ENCODE results near the gene SZT2.

Gene SZT2

DNA sequence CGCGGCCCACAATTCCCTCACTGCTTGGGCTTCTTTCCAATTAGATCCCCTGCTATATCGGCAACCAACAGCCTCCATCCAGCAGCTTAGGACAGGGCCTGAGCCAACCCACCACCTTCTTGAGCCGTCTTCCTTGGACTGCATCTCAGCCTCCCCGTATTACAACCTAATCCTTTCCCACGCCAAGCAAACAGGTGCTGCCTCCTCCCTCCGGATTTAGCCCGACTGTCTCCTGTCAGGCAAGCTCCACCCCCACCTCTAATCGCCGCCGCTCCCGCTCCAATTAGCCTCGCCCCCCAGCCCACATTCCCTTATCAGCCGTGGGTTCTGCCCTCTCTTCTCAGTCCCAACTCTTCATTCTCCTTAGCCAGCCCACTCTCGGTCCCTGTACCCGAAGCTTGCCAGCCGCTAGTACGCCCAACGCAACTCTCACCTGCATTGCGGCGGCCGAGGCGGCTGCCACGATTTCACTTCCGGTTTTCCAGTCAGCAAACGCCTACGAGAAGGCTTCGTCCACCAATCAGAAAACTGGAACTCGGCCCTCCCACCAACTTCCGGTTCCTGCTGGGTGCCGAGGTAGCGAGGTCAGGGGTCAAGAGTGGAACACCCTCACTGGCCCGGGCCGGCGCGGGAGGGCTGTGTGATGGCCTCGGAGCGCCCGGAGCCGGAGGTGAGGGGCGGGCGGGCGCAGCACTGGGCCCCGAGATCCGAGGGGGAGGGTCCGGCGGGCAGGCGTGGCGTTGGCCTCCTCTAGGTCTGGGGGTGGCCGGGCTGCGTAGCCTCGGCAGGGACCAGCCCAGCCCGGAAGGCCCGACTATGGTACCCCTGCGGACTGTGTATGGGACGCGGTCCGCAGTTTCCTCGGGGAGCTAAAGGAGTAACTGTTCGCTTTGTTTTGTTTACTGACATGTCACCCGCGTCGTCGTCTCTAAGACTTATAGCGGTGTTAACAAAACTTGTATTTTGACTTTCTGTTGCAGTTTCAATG is at the start of gene SZT2, which contains the start of gene MED8:
TSS of gene SZT2 (plus strand) at position 574 of the 988 bp plus-strand sequence. CDS start at position 644, 70 bp downstream.
TSS of gene MED8 (minus strand) at position 475 of the 988 bp plus-strand sequence. CDS start at position 439, 36 bp downstream.
- peak; percentile 94 for DNase-seq

DNA sequence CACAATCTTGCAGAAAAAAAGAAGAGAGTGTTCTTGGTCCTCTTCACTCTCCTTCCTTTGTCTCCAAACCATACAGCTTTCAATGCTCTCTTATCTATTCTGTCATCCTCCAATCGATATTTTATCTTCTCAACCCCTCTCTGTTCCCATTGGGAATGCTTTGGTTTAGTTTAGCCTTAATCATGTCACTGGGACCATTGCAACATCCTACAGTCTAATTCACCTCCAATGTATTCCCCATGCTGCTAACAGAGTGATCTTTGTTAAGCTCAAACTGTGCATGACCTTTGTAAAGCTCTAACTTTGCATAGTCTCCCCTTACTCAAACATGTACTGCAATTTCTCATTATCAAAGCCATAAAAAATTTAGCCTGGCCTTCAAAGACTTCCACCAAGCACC is 49.1 kb upstream of the SZT2 start:
- no peak for DNase-seq

- no peak for DNase-seq
Measured at GRCh38 chr1:43344267-43344850, 45.3 kb upstream of the SZT2 start.

DNA sequence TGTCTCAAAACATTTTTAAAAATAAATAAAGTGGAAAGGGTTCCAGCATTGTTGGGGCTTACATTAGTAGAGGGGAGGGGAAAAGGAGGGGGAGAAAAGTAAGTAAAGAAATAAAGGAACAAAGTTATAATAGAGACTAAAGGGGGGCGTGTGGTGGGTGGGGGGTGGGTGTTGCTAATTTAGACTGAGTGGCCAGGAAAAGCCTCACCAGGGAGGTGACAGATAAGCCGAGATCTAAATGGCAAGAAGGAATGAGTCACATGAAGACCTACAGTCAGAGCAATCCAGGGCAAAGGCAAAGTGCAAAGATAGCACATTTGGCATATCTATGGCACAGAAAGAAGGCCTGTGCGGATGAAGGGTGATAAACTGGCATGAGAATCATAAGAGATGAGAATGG is 44.6 kb upstream of the SZT2 start:
- DNase-seq: no peak

DNA sequence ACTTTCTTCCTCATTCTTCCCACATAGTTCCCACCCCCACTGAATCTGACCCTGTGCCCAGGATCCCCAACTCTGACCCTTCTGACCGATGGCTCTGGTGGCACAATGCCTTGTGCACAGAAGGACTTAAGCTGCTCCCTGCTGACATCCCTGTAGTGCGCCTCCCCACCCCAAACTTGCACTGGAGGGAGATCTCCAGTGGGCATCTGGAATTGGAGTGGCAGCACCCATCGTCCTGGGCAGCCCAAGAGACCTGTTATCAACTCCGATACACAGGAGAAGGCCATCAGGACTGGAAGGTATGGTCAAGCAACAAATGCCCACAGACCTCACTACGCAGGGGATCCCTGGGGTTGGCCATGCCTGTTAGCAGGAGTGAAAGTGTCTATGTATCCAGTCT is 43.1 kb upstream of the SZT2 start:
- no peak for DNase-seq

- DNase-seq: no peak
Measured at GRCh38 chr1:43348343-43348808, 41.3 kb upstream of the SZT2 start.

DNA sequence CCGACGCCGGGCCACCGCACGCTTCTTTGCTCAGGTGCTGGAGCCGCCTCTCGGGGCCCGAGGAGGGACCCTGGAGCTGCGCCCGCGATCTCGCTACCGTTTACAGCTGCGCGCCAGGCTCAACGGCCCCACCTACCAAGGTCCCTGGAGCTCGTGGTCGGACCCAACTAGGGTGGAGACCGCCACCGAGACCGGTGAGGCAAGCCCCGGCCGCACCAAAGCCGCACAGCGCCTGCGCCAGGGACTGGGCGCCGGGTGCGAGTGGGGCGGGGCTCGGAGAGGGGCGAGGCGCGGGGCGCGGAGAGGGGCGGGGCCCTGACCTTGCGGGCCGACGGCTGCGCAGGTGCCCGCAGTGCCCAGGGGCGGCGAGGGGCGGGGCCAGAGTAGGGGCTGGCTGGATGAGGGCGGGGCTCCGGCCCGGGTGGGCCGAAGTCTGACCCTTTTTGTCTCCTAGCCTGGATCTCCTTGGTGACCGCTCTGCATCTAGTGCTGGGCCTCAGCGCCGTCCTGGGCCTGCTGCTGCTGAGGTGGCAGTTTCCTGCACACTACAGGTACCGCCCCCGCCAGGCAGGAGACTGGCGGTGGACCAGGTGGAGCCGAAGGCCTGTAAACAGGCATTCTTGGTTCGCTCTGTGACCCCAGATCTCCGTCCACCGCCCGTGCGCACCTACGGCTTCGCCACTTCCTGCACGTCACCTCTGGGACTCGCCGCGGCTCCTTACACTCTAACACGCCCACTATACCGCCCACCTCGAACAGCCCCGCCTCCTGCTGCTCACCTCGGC is 40.7 kb upstream of the SZT2 start:
- DNase-seq: peak; percentile 40

DNA sequence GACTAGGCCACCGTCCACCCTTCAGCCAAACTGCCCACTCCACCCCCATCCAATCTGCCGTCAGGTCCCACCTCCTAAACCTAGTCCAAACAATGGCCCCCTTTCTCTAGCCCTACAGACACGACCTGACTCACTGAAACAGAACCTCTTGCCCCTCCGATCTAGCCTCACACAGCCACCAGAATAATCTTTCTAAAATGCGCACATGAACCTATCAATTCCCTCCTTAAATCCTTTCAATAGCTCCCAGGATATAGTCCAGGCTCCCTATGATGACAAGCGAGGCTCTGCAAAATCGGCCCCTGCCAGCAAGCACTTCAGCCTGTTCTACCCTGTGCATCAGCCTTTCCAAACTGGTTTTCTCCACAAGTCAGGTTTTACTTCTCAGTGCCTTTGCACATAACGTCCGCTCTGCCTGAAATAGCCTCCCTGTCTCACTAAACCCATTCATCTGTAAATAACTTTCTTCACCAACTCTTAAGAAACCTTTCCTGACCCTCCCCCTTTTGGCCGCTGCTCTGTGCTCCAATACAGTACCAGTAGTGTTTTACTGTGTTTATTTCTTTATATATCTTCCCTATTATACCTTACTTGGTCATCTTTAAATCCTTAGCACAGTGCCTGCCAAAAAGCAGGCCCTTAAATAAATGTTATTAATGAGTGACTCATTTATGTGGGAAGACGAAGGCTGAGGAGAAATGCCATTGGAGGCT is 39.9 kb upstream of the SZT2 start:
- DNase-seq: peak; percentile 83

DNA sequence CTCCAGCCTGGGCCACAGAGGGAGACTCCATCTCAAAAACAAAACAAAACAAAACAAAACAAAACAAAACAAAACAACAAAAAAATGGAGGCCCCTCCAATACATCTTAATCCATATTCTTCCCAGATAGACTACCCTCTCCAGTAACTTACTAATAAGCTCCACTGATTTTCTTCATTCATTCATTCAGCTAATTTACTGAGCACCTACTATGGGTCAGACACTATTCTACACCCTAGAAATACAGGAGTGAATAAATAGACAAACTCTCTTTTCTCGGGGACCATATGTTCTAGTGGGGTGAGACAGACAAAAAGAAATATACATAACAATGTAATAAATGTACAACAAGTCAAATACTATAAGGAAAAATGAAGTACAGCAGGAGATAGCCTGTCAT is 38.7 kb upstream of the SZT2 start:
- DNase-seq: no peak

GRCh38 chr1:43351421-43352350 is 38.0 kb upstream of the SZT2 start:
- no peak for DNase-seq

DNA sequence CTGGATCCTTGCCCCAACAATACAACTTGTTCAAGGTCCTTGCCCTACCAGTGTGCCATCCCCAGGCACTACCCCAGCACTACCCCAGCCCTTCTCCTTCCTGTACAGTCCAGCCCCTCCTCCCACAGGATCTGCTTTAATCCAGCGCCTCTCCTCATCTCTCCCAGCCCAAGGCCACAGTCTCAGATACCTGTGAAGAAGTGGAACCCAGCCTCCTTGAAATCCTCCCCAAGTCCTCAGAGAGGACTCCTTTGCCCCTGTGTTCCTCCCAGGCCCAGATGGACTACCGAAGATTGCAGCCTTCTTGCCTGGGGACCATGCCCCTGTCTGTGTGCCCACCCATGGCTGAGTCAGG is 37.4 kb upstream of the SZT2 start:
- no peak for DNase-seq

DNA sequence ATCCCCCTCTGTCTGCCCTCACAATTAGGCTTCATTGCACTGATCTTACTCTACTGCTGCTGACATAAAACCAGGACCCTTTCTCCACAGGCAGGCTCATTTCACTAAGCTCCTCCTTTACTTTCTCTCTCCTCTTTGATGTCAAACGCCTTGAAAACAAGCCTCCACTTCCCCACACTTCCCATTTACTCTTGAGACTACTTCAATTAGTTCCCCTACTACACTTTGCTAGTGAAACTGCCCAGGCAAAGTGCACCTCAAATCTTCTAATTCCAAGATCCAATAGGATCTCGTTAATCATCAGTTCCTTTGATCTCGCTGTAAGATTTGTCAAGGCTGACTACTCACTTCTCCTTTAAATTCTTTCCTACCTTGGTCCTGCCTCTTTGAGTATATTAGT is 36.8 kb upstream of the SZT2 start:
- DNase-seq: no peak

- no peak for DNase-seq
Measured at GRCh38 chr1:43354471-43354870, 35.2 kb upstream of the SZT2 start.

GRCh38 chr1:43354936-43355335 is 34.8 kb upstream of the SZT2 start:
- peak; percentile 46 for DNase-seq

DNA sequence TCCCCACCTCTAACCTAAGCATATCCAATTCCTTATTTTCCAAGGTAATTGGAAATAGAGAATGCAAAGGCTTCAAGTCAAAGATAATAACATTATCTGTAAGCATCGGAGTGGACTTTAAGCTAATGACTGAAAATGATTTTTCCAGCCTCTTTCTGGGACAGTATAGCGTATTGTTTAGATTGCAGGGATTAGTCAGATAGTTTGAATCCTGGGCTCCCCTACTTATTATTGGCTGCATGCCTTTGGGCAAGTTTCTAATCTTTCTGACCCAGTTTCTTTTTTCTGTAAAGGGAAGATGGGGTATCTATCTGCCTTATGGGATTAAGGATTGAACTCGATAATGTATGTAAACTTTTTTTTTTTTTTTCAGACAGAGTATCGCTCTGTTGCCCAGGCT is 32.4 kb upstream of the SZT2 start:
- DNase-seq: no peak

- peak; percentile 52 for DNase-seq
Measured at GRCh38 chr1:43358121-43358745, 31.5 kb upstream of the SZT2 start.

- DNase-seq: peak; percentile 98
Measured at GRCh38 chr1:43358746-43359693, 30.7 kb upstream of the SZT2 start, which contains the start of gene CDC20. Gene CDC20 (plus strand): TSS chr1:43358981. CDS start chr1:43359216, 235 bp downstream.

DNA sequence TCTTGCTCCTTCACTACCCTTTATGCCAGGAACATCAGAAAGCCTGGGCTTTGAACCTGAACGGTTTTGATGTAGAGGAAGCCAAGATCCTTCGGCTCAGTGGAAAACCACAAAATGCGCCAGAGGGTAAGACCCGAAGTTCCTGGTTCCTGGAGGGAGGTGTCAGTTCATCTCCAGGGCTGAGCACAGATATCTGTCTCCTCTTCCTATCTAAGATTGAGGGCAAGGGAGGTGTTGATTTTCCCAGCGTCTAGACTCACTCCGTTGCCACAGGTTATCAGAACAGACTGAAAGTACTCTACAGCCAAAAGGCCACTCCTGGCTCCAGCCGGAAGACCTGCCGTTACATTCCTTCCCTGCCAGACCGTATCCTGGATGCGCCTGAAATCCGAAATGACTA is 30.0 kb upstream of the SZT2 start:
- no peak for DNase-seq

DNA sequence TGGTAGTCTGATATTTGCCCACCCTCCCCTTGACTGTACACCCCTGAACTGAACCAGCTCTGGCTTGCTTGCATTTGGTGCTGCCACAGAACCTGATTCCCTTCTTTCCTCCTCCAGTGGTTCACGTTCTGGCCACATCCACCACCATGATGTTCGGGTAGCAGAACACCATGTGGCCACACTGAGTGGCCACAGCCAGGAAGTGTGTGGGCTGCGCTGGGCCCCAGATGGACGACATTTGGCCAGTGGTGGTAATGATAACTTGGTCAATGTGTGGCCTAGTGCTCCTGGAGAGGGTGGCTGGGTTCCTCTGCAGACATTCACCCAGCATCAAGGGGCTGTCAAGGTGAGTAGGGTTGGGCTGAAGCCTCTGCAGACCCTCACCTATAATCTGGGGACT is 29.1 kb upstream of the SZT2 start:
- DNase-seq: no peak
